Keratinocyte (primary cell): Measurements from ENCODE around the gene TUFT1. TPM values are rescaled to one million over a fixed set of nuclear protein-coding genes. Genes with fewer than 3 reads are reported as not detected.

Experiments
- DNase-seq: peaks from one replicate; pipeline ENCODE4 v3.0.0-alpha.2; 2011; ENCODE audit warnings: low read depth, missing footprints, low spot score
- FAIRE-seq: peaks from 2 replicates; lab custom pipeline; 2011; peaks lifted over from hg19 to GRCh38; lab: Jason Lieb, UNC
- H2AFZ ChIP-seq: 2 replicates; pipeline ENCODE4 v1.6.0; 2012; ENCODE audit warnings: low read length, control low read depth, inconsistent platforms; ENCODE audit not compliant: control insufficient read depth
- H3K27ac ChIP-seq: 2 replicates; pipeline ENCODE4 v1.5.1; 2011; ENCODE audit warnings: low read length; ENCODE audit not compliant: control insufficient read depth, insufficient read depth
- H3K27me3 ChIP-seq: 3 replicates; pipeline ENCODE4 v1.6.0; 2011; ENCODE audit warnings: low read length; ENCODE audit not compliant: control insufficient read depth, insufficient read depth; ENCODE audit errors: extremely low read depth
- H3K36me3 ChIP-seq, 2 experiments: 2 replicates in 1 of 2; 3 replicates in 1 of 2; pipeline ENCODE4 v1.5.1; 2011; ENCODE audit warnings: low read length in 2 of 2, mild to moderate bottlenecking in 1 of 2; ENCODE audit not compliant: control insufficient read depth in 2 of 2, insufficient read depth in 2 of 2; ENCODE audit errors: extremely low read depth in 1 of 2
- H3K4me1 ChIP-seq: 3 replicates; pipeline ENCODE4 v1.5.1; 2011; ENCODE audit warnings: low read length; ENCODE audit not compliant: control insufficient read depth, insufficient read depth; ENCODE audit errors: extremely low read depth
- H3K4me2 ChIP-seq: 3 replicates; pipeline ENCODE4 v1.6.0; 2011; ENCODE audit warnings: low read depth, low read length; ENCODE audit not compliant: control insufficient read depth, insufficient read depth; ENCODE audit errors: extremely low read depth
- H3K4me3 ChIP-seq, 3 experiments: fragments of 200-600 bp in 1 of 3; sonication (generic) in 1 of 3; 2 replicates in 2 of 3; 3 replicates in 1 of 3; pipeline ENCODE4 v1.5.1; 2011 to 2016; ENCODE audit warnings: low read length in 3 of 3, mild to moderate bottlenecking in 3 of 3, control low read depth in 2 of 3, inconsistent platforms in 1 of 3, low read depth in 1 of 3, mixed read lengths in 1 of 3, mixed run types in 1 of 3, moderate library complexity in 1 of 3; ENCODE audit not compliant: control insufficient read depth in 2 of 3, insufficient read depth in 2 of 3; ENCODE audit errors: extremely low read depth in 1 of 3
- H3K79me2 ChIP-seq: 2 replicates; pipeline ENCODE4 v1.6.0; 2012; ENCODE audit warnings: low read length; ENCODE audit not compliant: control insufficient read depth, insufficient read depth
- H3K9ac ChIP-seq: 3 replicates; pipeline ENCODE4 v1.6.0; 2011; ENCODE audit warnings: low read length; ENCODE audit not compliant: control insufficient read depth, insufficient read depth; ENCODE audit errors: extremely low read depth
- H3K9me1 ChIP-seq: 3 replicates; pipeline ENCODE4 v1.6.0; 2011; ENCODE audit warnings: low read length; ENCODE audit not compliant: control insufficient read depth, insufficient read depth; ENCODE audit errors: extremely low read depth
- H3K9me3 ChIP-seq: 2 replicates; pipeline ENCODE4 v1.5.1; 2012; ENCODE audit warnings: low read depth, low read length; ENCODE audit not compliant: control insufficient read depth
- H4K20me1 ChIP-seq: 3 replicates; pipeline ENCODE4 v1.6.0; 2011; ENCODE audit warnings: low read length; ENCODE audit not compliant: control insufficient read depth, insufficient read depth; ENCODE audit errors: extremely low read depth
- CTCF ChIP-seq, 3 experiments: IDR thresholded peaks in 1 of 3; conservative IDR thresholded peaks in 1 of 3; optimal IDR thresholded peaks in 1 of 3; 2 replicates in 2 of 3; 3 replicates in 1 of 3; pipeline versions ENCODE3 to v1.5.1; 2011; ENCODE audit warnings: low read length in 3 of 3, mild to moderate bottlenecking in 3 of 3, moderate library complexity in 2 of 3, control low read depth in 1 of 3, inconsistent platforms in 1 of 3; ENCODE audit not compliant: insufficient read depth in 2 of 3; ENCODE audit errors: extremely low read depth in 1 of 3
- EZH2 ChIP-seq: IDR thresholded peaks from one replicate; pipeline ENCODE4 v1.6.1; 2012; ENCODE audit warnings: inconsistent platforms, mild to moderate bottlenecking, low read length, moderate library complexity
- dilution Hi-C: fragments of 300-500 bp; cut with MboI; formaldehyde crosslinking; loops from one replicate; pipeline ENCODE4 v1.7.0; 2020; ENCODE audit warnings: low sequenced_read_pairs; ENCODE audit not compliant: extremely low pct_ligation_motif_present
- polyA plus RNA-seq, 5 experiments: library from polyadenylated mRNA; depleted of rRNA in 3 of 5; stranded (reverse) in 3 of 5; stranded (forward) in 1 of 5; unstranded in 1 of 5; fragments of >200 nt; gene quantifications; 1 replicate in 1 of 5; 2 replicates in 3 of 5; 3 replicates in 1 of 5; pipeline versions ENCODE4 v1.2.1 to v1.2.3, GENCODE V29; 2011 to 2012; ENCODE audit warnings: missing spikeins in 2 of 5, low read depth in 1 of 5, low replicate concordance in 1 of 5

TUFT1 gene
- polyA plus RNA-seq, 1 donor (not counting 4 experiments of a cell fraction or from before 2014, with no cell fraction given), result 70.0 TPM

- dilution Hi-C loops, result no loop called here
- peak overlapping the region; percentile 78 for H2AFZ ChIP-seq
- H3K9ac ChIP-seq, result peak overlapping the region; percentile 73
- peak overlapping the region; percentile 59 to 84 (median 74) for H3K4me3 ChIP-seq
- H3K27me3 ChIP-seq, result no peaks in the 10 kb centered on the region
- no peaks in the 10 kb centered on the region for H3K9me3 ChIP-seq
- no peaks in the 10 kb centered on the region for H4K20me1 ChIP-seq
- DNase-seq, result no peak
- peaks cover 48% of the 10 kb centered on the region for H3K4me1 ChIP-seq
- peak overlapping the region; percentile 52 for H3K27ac ChIP-seq
- no peaks in the 10 kb centered on the region for H3K36me3 ChIP-seq
- no peak for FAIRE-seq
- peak overlapping the region; percentile 95 for H3K4me2 ChIP-seq
- no peaks in the 10 kb centered on the region for H3K79me2 ChIP-seq
- peaks cover 2% of the 10 kb centered on the region for H3K9me1 ChIP-seq
- peak in 2 of 3 experiments; percentile 10 to 13 for TF ChIP-seq CTCF (optimal IDR thresholded peaks at IDR 0.05 in 1 of 3, IDR thresholded peaks at IDR 0.05 in 1 of 3, conservative IDR thresholded peaks at IDR 0.05 in 1 of 3; ENCODE audit: extremely low read depth in 1 of 3, insufficient read depth in 2 of 3, low read length in 3 of 3)
- no peak for TF ChIP-seq EZH2
Measured at GRCh38 chr1:151511636-151512215, 28.4 kb upstream of the TUFT1 start.

DNA sequence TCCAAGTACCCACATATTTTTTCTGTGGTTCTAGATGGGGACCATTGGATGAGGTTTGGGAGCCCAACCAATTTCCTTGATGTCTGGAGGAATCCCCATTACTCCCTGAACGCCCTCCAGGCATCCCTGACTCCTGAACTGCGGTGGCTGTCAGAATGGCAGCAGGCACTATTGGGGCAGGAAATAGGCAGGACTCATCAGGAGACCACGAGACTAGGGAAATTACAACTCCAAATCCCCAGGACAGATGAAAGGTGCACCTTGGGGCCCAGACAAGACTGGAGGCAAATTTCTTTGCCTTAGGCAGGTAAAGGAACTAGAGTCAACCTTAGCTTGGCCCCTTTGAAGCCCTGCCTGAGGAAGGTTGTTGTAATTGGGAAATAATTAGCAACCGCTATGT lies 27.8 kb upstream of the TUFT1 start:
- dilution Hi-C loops, result no loop called here
- TF ChIP-seq EZH2, result no peak
- no peak for TF ChIP-seq CTCF (optimal IDR thresholded peaks at IDR 0.05 in 1 of 3, IDR thresholded peaks at IDR 0.05 in 1 of 3, conservative IDR thresholded peaks at IDR 0.05 in 1 of 3; ENCODE audit: extremely low read depth in 1 of 3, insufficient read depth in 2 of 3, low read length in 3 of 3)
- Histone ChIP-seq H2AFZ (no peak overlapping the region), H3K79me2 (no peaks in the 10 kb centered on the region), H3K9me3 (no peaks in the 10 kb centered on the region), H3K27me3 (no peaks in the 10 kb centered on the region), H3K4me1 (peaks cover 48% of the 10 kb centered on the region), H3K9me1 (peaks cover 2% of the 10 kb centered on the region), H3K36me3 (no peaks in the 10 kb centered on the region), H3K27ac (peak overlapping the region; percentile 76), H3K4me2 (peak overlapping the region; percentile 95), H3K4me3 (peak overlapping the region in 2 of 3 experiments; percentile 74 to 84), H4K20me1 (no peaks in the 10 kb centered on the region), H3K9ac (peak overlapping the region; percentile 73)
- peak; percentile 5 for FAIRE-seq
- no peak for DNase-seq
